NT2/D1 (cell line): ENCODE measurements around the gene LTA.
"Not testable (repeated sequence)": the region's sequence is repeated elsewhere in the genome, so short reads cannot be mapped to it uniquely, and the experiment has no call there.

ENCODE experiments used
- DNase-seq: peaks from one replicate; pipeline ENCODE4 v3.0.0-alpha.2; 2011; ENCODE audit warnings: low read depth, low spot score
- H3K27me3 ChIP-seq: 2 replicates; pipeline ENCODE4 v1.6.0; 2011; ENCODE audit warnings: mild to moderate bottlenecking; ENCODE audit not compliant: insufficient read length, insufficient read depth
- H3K36me3 ChIP-seq: 2 replicates; pipeline ENCODE4 v1.6.1; 2011; ENCODE audit warnings: mild to moderate bottlenecking, low read length, mixed read lengths; ENCODE audit not compliant: insufficient read depth, insufficient read length
- H3K4me1 ChIP-seq: 2 replicates; pipeline ENCODE4 v1.5.1; 2011; ENCODE audit not compliant: insufficient read depth, insufficient read length
- H3K4me3 ChIP-seq: 2 replicates; pipeline ENCODE4 v1.5.1; 2011; ENCODE audit warnings: low read depth; ENCODE audit not compliant: insufficient read length
- H3K9ac ChIP-seq: 2 replicates; pipeline ENCODE4 v1.6.0; 2011; ENCODE audit warnings: low read depth; ENCODE audit not compliant: insufficient read length
- H3K9me3 ChIP-seq: 2 replicates; pipeline ENCODE4 v1.5.1; 2011; ENCODE audit warnings: mild to moderate bottlenecking, low read length; ENCODE audit not compliant: insufficient read depth
- SUZ12 ChIP-seq: IDR thresholded peaks from 2 replicates; pipeline ENCODE4 v1.6.1; 2011; ENCODE audit not compliant: insufficient read length, insufficient read depth; ENCODE audit errors: extremely low read depth
- YY1 ChIP-seq: IDR thresholded peaks from 2 replicates; pipeline ENCODE4 v1.6.1; 2011; ENCODE audit not compliant: insufficient read length, insufficient read depth
- ZNF274 ChIP-seq: IDR thresholded peaks from 2 replicates; pipeline ENCODE4 v1.6.1; 2011; ENCODE audit warnings: mild to moderate bottlenecking, low read depth, low read length

The LTA gene

GRCh38 chr6:31544676-31545075 lies 27.4 kb upstream of the LTA start:
- peaks cover 29% of the 10 kb centered on the region for H3K36me3 ChIP-seq
- H3K27me3 ChIP-seq: no peaks in the 10 kb centered on the region
- no peak for TF ChIP-seq YY1
- no peak for TF ChIP-seq ZNF274
- no peak for TF ChIP-seq SUZ12
- peaks cover 10% of the 10 kb centered on the region for H3K4me1 ChIP-seq
- no peak overlapping the region for H3K4me3 ChIP-seq
- no peak overlapping the region for H3K9ac ChIP-seq
- H3K9me3 ChIP-seq: no peaks in the 10 kb centered on the region
- DNase-seq: no peak

GRCh38 chr6:31545291-31545690 lies 26.8 kb upstream of the LTA start:
- peaks cover 7% of the 10 kb centered on the region for H3K4me1 ChIP-seq
- H3K9ac ChIP-seq: peak overlapping the region; percentile 76
- no peak for DNase-seq
- no peaks in the 10 kb centered on the region for H3K27me3 ChIP-seq
- TF ChIP-seq ZNF274: no peak
- no peak for TF ChIP-seq YY1
- no peak for TF ChIP-seq SUZ12
- peaks cover 24% of the 10 kb centered on the region for H3K36me3 ChIP-seq
- H3K4me3 ChIP-seq: no peak overlapping the region
- H3K9me3 ChIP-seq: no peaks in the 10 kb centered on the region

- TF ChIP-seq YY1 (no peak), SUZ12 (no peak), ZNF274 (no peak)
- Histone ChIP-seq H3K27me3 (no peaks in the 10 kb centered on the region), H3K4me3 (peak within 1 kb of the TSS; percentile 40), H3K9me3 (no peaks in the 10 kb centered on the region), H3K9ac (peak within 1 kb of the TSS; percentile 76), H3K36me3 (peaks cover 28% of the 10 kb centered on the region), H3K4me1 (peaks cover 7% of the 10 kb centered on the region)
- DNase-seq: peak; percentile 89
Observed at GRCh38 chr6:31546339-31546957, 25.6 kb upstream of the LTA start, which contains the start of gene ATP6V1G2. Gene ATP6V1G2, minus strand, starts transcription at chr6:31546608. Its CDS starts 49 bp downstream, at chr6:31546559.

GRCh38 chr6:31546958-31547726 lies 24.9 kb upstream of the LTA start, which contains the start of gene NFKBIL1:
Gene NFKBIL1, plus strand, starts transcription at chr6:31547608. Its CDS starts 87 bp downstream, at chr6:31547695.
- Histone ChIP-seq H3K9me3 (no peaks in the 10 kb centered on the region), H3K27me3 (no peaks in the 10 kb centered on the region), H3K4me1 (peaks cover 7% of the 10 kb centered on the region), H3K4me3 (peak within 1 kb of the TSS; percentile 40), H3K9ac (peak within 1 kb of the TSS; percentile 76), H3K36me3 (peaks cover 28% of the 10 kb centered on the region)
- TF ChIP-seq ZNF274: no peak
- no peak for TF ChIP-seq YY1
- no peak for TF ChIP-seq SUZ12
- peak; percentile 87 for DNase-seq

- Histone ChIP-seq H3K4me3 (peak overlapping the region; percentile 40), H3K9ac (peak overlapping the region; percentile 76), H3K27me3 (no peaks in the 10 kb centered on the region), H3K4me1 (peaks cover 7% of the 10 kb centered on the region), H3K36me3 (peaks cover 28% of the 10 kb centered on the region), H3K9me3 (no peaks in the 10 kb centered on the region)
- TF ChIP-seq ZNF274 (no peak), YY1 (no peak), SUZ12 (no peak)
- no peak for DNase-seq
Observed at GRCh38 chr6:31547727-31548543, 24.2 kb upstream of the LTA start.

GRCh38 chr6:31548544-31548873 lies 23.6 kb upstream of the LTA start:
- Histone ChIP-seq H3K4me1 (peaks cover 7% of the 10 kb centered on the region), H3K27me3 (no peaks in the 10 kb centered on the region), H3K36me3 (peaks cover 24% of the 10 kb centered on the region), H3K4me3 (no peak overlapping the region), H3K9me3 (no peaks in the 10 kb centered on the region), H3K9ac (peak overlapping the region; percentile 76)
- no peak for TF ChIP-seq YY1
- no peak for TF ChIP-seq SUZ12
- TF ChIP-seq ZNF274: no peak
- no peak for DNase-seq

GRCh38 chr6:31551371-31551770 lies 20.7 kb upstream of the LTA start:
- H3K4me1 ChIP-seq, H3K4me3 ChIP-seq, H3K9ac ChIP-seq, DNase-seq, H3K27me3 ChIP-seq, H3K9me3 ChIP-seq: not testable (repeated sequence)
- peaks cover 31% of the 10 kb centered on the region for H3K36me3 ChIP-seq
